Keratinocyte (primary cell): Measurements from ENCODE around the gene SLC25A13.

ENCODE experiments used
- CTCF ChIP-seq, 3 experiments: IDR thresholded peaks in 1 of 3; conservative IDR thresholded peaks in 1 of 3; optimal IDR thresholded peaks in 1 of 3; 2 replicates in 2 of 3; 3 replicates in 1 of 3; pipeline versions ENCODE3 to v1.5.1; 2011; ENCODE audit warnings: low read length in 3 of 3, mild to moderate bottlenecking in 3 of 3, moderate library complexity in 2 of 3, control low read depth in 1 of 3, inconsistent platforms in 1 of 3; ENCODE audit not compliant: insufficient read depth in 2 of 3; ENCODE audit errors: extremely low read depth in 1 of 3
- EZH2 ChIP-seq: IDR thresholded peaks from one replicate; pipeline ENCODE4 v1.6.1; 2012; ENCODE audit warnings: inconsistent platforms, mild to moderate bottlenecking, low read length, moderate library complexity

GRCh38 chr7:96354881-96355280 is 33.0 kb upstream of the SLC25A13 start:
- TF ChIP-seq CTCF (optimal IDR thresholded peaks at IDR 0.05 in 1 of 3, IDR thresholded peaks at IDR 0.05 in 1 of 3, conservative IDR thresholded peaks at IDR 0.05 in 1 of 3; ENCODE audit: extremely low read depth in 1 of 3, insufficient read depth in 2 of 3, low read length in 3 of 3) (no peak), EZH2 (no peak)
